NCI-H526 (cell line): ENCODE measurements around the gene FIGLA.
"Not testable (repeated sequence)": the region's sequence is repeated elsewhere in the genome, so short reads cannot be mapped to it uniquely, and the experiment has no call there.

Source experiments
- DNase-seq, 2 experiments: peaks; one replicate each; lab custom pipeline; 2025; lab: John Stamatoyannopoulos, UW

Gene FIGLA

DNA sequence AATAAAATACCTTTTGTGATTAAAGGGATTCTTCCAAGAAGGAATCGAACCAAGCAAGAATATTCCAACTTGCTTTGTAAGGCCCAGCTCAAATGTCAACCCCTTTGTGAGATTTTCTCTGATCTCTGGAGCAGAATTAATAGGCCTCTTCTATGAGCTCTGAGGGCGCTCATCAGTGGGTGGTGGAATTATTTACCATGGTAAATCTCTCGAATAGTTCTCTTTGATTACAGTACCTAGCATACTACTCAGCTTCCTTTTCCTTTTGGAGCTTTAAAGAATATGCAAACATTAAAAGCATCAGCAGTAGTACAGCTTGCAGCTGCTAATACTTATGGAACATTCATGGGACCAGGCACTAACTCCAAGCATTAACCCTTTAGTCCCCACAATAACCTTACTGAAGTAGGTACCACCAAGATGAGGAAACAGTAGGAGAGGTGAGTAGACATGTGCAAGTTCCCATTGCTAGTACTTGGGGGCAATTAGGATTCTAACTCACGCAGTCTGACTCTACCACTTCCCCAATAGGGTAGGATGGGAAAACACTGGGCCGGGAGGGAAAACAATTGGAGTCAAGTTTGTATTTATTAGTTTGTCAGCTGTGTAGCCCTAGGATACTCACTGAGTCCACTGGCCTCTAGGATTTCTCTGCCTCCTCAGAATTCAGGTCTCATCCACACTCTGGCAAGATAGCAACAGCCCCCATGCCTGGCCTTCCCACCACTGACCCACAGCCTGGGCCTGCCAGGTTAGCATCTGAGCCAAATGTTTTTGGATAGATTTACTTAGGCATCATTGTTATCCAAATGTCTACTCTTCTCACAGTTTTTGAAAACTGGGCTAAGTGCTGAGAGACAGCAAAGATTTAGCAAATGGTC, 44.1 kb downstream of the FIGLA start:
- peak in 1 of 2 experiments; percentile 19 for DNase-seq

DNA sequence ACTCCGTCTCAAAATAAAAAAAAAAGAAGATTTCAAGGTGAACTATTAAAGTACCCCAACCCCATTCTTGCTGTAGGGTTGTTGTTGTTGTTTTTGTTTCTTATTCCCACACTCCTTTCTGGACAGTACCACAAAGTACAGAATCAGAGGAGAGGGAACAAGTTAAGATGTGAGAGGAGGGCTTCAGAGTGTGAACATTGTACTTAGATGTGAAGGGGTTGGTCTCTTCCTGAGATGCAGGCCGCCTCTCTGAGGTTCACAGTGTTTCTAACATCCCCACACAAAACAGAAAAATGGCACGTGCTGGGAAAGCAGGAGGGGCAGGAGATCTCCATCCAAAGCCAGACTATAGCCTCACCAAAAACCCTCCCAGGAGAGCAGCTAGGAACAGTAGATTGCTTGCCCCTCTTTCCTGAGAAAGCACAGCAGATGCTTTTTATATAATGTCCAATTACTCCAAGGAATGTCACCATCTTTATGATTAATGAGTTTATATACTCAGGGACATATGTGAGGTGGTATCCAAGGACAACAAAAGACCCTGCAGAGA, 45.1 kb downstream of the FIGLA start:
- no peak for DNase-seq

GRCh38 chr2:70744397-70744796, 46.0 kb downstream of the FIGLA start:
- no peak for DNase-seq

- DNase-seq: no peak
These were observed 46.8 kb downstream of the FIGLA start for GRCh38 chr2:70743677-70744076.

- no peak for DNase-seq
These were observed 47.4 kb downstream of the FIGLA start for GRCh38 chr2:70743068-70743467.

DNA sequence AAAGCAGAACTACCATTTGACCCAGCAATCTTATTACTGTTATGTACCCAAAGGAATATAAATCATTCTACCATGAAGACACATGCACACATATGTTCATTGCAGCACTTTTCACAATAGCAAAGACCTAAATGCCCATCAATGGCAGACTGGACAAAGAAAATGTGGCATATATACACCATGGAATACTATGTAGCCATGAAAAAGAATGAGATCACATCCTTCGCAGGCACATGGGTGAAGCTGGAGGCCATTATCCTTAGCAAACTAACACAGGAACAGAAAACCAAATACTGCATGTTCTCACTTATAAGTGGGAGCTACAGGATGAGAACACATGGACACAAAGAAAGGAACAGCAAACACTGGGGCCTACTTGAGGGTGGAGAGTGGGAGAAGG, 51.0 kb downstream of the FIGLA start:
- not testable (repeated sequence) for DNase-seq

DNA sequence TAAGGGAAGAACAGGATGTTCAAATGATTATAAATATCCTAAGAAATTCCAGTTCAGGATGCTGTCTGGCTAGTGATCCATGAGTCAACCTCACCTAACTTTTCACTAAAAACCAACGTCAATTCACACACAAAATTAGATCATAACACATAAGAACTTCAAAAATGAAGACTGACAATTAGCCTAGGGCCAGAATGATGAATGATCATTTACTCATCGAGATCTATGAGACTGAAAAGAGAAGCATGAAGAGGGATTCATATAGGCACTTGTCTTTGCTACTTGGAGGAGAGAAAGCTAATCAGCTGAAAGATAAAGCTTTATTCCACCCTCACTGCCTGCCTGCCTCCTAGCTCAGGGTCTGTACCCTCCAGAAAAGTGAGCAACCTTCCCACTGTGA, 52.3 kb downstream of the FIGLA start:
- no peak for DNase-seq

DNA sequence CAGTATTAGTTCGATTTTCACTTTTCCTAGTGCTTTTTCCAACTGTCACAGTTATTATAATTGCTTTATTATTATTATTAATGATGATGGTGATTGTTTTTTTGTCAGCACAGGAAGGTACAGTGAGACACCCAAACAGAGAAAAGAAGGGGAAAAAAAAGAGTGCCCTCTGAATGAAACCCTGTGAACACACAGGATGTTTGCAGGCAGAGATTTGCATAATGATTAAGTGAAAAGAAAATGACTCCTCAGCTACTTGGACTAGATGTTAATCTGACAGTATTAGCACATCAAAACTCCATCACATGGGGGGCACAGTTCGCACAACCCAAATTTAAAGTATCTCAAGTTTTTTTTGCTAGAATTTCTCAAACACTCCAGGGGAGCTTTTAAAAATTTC, 55.4 kb downstream of the FIGLA start:
- DNase-seq: peak; percentile 22 to 52

- no peak for DNase-seq
These were observed 56.7 kb downstream of the FIGLA start for GRCh38 chr2:70733646-70734180.

DNA sequence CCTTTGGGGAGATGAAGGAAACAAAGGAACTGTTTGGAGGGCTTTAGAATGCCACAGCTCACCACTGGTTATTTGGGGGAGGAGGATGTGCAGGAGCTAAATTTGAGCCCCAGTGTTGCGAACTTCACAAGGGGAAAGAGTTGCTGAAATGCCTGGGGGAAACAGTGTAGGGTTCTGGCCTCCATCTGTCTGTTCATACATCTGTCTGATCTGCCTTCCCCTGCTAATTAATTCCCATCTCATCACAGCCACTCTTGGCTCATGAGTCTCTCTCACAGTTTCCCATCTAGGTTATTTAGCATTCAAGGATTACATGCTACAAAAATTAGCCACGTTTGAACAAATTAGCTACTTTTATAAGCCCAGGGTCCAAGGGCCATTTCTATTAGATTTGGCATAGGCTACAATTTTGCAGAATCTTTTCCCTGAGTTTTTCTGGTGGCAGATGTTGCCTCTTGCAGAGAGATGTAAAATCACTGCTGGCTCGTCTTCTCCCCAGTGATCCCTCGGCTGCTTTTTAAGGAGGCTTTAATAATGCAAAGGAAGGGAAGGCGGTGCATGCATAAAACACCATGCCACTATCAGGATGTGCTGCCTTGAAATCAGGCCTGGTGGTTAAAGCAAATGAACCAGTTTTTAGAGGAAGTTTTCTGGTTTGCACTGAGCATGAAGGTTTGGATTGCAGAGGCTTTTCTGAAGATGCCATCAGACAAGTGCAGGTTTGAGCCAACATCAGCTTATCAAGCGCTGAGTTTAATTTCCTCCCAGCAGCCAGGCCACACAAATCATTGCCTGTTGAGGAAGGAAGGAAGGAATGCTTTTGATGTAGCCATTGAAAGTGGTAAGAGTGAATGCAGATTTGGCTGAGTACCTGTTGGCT, 57.4 kb downstream of the FIGLA start:
- DNase-seq: no peak

- no peak for DNase-seq
These were observed 59.7 kb downstream of the FIGLA start for GRCh38 chr2:70730730-70731129.

GRCh38 chr2:70729647-70730046, 60.8 kb downstream of the FIGLA start:
- DNase-seq: no peak

DNA sequence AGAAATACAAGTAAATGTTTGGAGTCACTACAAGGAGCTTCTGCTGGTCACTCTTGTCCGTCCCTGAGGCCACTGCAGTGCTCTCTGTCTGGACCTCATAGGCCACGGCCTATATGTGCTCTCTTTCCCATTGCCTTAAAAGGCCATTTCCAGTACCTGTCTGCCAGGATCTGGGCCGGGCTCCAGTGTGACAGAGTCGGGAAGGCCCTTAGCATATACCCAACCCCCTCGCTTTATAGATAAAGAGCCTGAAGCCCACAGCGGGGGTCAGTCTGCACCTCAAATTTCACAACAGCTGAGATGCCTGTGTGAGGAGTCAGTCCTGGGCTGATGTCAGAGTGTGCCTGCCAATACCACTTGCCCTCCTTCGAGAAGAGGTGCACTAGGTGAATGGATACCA, 62.3 kb downstream of the FIGLA start:
- DNase-seq: no peak
